ENCODE measurements around the gene USP27X. TPM values are rescaled to one million over a fixed set of nuclear protein-coding genes. Genes with fewer than 3 reads are reported as not detected.

Gene USP27X
- total RNA-seq, result 1 to 10 TPM; 2.4 to 4.8 (median 3.3) TPM

- Histone ChIP-seq H3K4me3 (peak within 1 kb of the TSS; percentile 65), H3K27me3 (no peaks in the 10 kb centered on the region), H3K9me3 (no peaks in the 10 kb centered on the region), H3K36me3 (no peaks in the 10 kb centered on the region), H3K27ac (peak within 1 kb of the TSS; percentile 78), H3K4me1 (peaks cover 19% of the 10 kb centered on the region)
- 30% methylated on average over 53 of the region's 60 CpGs for WGBS
- peak; percentile 82 for DNase-seq (ENCODE audit: low spot score in 2 of 2)
- TF ChIP-seq EP300 (IDR thresholded peaks at IDR 0.05), result no peak
- no peak for TF ChIP-seq POLR2AphosphoS5 (IDR thresholded peaks at IDR 0.05)
- peak; percentile 10 to 44 for TF ChIP-seq CTCF (IDR thresholded peaks at IDR 0.05)
- TF ChIP-seq POLR2A (IDR thresholded peaks at IDR 0.05), result no peak
Observed at GRCh38 chrX:49878834-49879655, at the start of gene USP27X. USP27X (plus strand) TSS chrX:49879484; CDS start chrX:49880308, 824 bp downstream.

DNA sequence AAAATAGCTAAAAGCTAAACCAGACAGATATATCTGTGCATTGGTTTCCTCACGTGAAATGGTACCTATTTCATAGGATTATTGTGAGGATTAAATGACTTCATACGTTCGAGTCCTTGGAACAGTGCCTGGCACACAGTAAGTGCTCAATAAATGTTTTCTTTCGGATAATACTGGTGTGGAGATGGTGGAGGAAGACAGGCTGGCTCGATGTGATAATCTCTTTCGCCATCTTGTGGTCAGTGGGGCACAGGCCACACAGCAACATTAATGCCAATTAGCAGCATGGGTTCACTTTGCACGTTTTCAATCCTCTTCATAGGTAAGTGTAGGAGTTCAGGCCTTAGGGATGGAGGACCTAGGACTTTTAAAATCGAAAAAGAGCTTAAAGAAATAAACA is 40.9 kb upstream of the USP27X start:
- no peaks in the 10 kb centered on the region for H3K9me3 ChIP-seq
- H3K36me3 ChIP-seq, result no peaks in the 10 kb centered on the region
- TF ChIP-seq POLR2AphosphoS5 (IDR thresholded peaks at IDR 0.05) (no peak), CTCF (IDR thresholded peaks at IDR 0.05) (peak in 1 of 2 donors; percentile 21)
- no peaks in the 10 kb centered on the region for H3K27me3 ChIP-seq
- no peak overlapping the region for H3K4me3 ChIP-seq
- 22% methylated on average over 8 of the region's 8 CpGs for WGBS
- no peak overlapping the region for H3K27ac ChIP-seq
- H3K4me1 ChIP-seq, result no peaks in the 10 kb centered on the region
- DNase-seq (ENCODE audit: low spot score in 2 of 2), result no peak

- H3K4me3 ChIP-seq, result no peak overlapping the region
- TF ChIP-seq EP300 (IDR thresholded peaks at IDR 0.05) (no peak), POLR2AphosphoS5 (IDR thresholded peaks at IDR 0.05) (no peak), CTCF (IDR thresholded peaks at IDR 0.05) (no peak), POLR2A (IDR thresholded peaks at IDR 0.05) (no peak)
- no peaks in the 10 kb centered on the region for H3K9me3 ChIP-seq
- DNase-seq (ENCODE audit: low spot score in 2 of 2), result no peak
- 53% methylated on average over 3 of the region's 3 CpGs for WGBS
- no peaks in the 10 kb centered on the region for H3K4me1 ChIP-seq
- no peaks in the 10 kb centered on the region for H3K27me3 ChIP-seq
- no peak overlapping the region for H3K27ac ChIP-seq
- no peaks in the 10 kb centered on the region for H3K36me3 ChIP-seq
Observed at GRCh38 chrX:49840679-49841078, 38.6 kb upstream of the USP27X start.

DNA sequence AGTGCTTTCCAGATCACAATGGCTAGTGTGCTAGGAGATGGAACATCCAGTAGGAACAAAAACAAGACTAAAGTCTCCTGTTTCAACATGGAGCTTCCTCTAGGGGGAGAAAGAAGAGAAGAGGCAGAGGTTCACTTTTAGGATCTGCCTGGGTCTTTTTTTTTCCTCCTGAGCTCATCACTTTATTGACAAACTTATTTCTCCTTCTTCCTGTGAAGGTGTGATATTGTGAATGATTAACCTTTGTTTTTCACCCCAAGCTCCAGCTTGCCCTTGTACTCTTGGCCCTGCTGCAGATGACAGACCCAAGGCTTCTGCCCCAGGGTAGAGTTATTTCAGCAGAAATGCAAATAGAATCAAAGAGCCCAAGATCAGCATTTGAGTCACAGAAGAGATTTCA is 36.7 kb upstream of the USP27X start:
- no peak for TF ChIP-seq CTCF (IDR thresholded peaks at IDR 0.05)
- no peak for TF ChIP-seq EP300 (IDR thresholded peaks at IDR 0.05)
- no peak for TF ChIP-seq POLR2AphosphoS5 (IDR thresholded peaks at IDR 0.05)
- TF ChIP-seq POLR2A (IDR thresholded peaks at IDR 0.05), result no peak
- no peak for DNase-seq (ENCODE audit: low spot score in 2 of 2)
- Histone ChIP-seq H3K27me3 (no peaks in the 10 kb centered on the region), H3K4me1 (no peaks in the 10 kb centered on the region), H3K36me3 (no peaks in the 10 kb centered on the region), H3K9me3 (no peaks in the 10 kb centered on the region), H3K27ac (no peak overlapping the region), H3K4me3 (no peak overlapping the region)

DNA sequence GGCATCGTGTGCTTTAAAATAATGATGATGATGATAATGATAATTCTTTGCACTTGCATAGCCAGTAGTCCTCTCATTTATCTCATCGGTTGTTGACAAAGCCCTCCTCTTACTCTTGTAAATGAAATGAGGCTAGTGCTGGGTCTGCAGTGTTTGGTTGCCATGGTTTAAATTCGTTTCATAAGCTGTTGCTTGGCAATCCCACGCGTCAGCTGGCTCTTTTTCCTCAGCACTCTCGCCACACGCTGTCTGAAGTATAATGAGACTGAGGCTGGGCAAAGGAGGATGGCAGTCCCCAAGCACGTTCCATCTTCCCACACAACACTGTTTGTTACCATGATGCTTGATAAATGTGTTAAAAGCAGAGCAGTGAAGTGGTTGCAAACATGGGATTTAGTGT is 34.7 kb upstream of the USP27X start:
- H3K4me1 ChIP-seq, result no peaks in the 10 kb centered on the region
- 57% methylated on average over 8 of the region's 8 CpGs for WGBS
- H3K27ac ChIP-seq, result no peak overlapping the region
- H3K4me3 ChIP-seq, result no peak overlapping the region
- no peak for DNase-seq (ENCODE audit: low spot score in 2 of 2)
- H3K9me3 ChIP-seq, result no peaks in the 10 kb centered on the region
- H3K27me3 ChIP-seq, result no peaks in the 10 kb centered on the region
- H3K36me3 ChIP-seq, result no peaks in the 10 kb centered on the region
- TF ChIP-seq CTCF (IDR thresholded peaks at IDR 0.05), result no peak
- no peak for TF ChIP-seq EP300 (IDR thresholded peaks at IDR 0.05)
- no peak for TF ChIP-seq POLR2A (IDR thresholded peaks at IDR 0.05)
- TF ChIP-seq POLR2AphosphoS5 (IDR thresholded peaks at IDR 0.05), result no peak
